Measurements from ENCODE around the gene DEDD2. TPM values are rescaled to one million over a fixed set of nuclear protein-coding genes. Genes with fewer than 3 reads are reported as not detected.

DEDD2 gene
- polyA plus RNA-seq, 1 donor from 2014 or later: 69.9 TPM

- H4K20me1 ChIP-seq (ENCODE audit: insufficient read depth): peaks cover 3% of the 10 kb centered on the region
- H3K9ac ChIP-seq (ENCODE audit: low read length): no peak overlapping the region
- H3K4me3 ChIP-seq (ENCODE audit: low read length): no peak overlapping the region
- no peak overlapping the region for H3K27ac ChIP-seq (ENCODE audit: low read length)
- no peaks in the 10 kb centered on the region for H3F3A ChIP-seq (ENCODE audit: insufficient read depth, low read length, poor library complexity, severe bottlenecking)
- H3K9me2 ChIP-seq (ENCODE audit: insufficient read depth, low read length): no peaks in the 10 kb centered on the region
- H3K79me2 ChIP-seq (replicated peaks; ENCODE audit: insufficient read depth, low read length): no peaks in the 10 kb centered on the region
- TF ChIP-seq SMC3 (conservative IDR thresholded peaks at IDR 0.05; ENCODE audit: poor library complexity) (no peak), MXI1 (conservative IDR thresholded peaks at IDR 0.05; ENCODE audit: poor library complexity, severe bottlenecking) (no peak), POLR2AphosphoS5 (IDR thresholded peaks at IDR 0.05) (no peak), REST (IDR thresholded peaks at IDR 0.05; ENCODE audit: borderline replicate concordance) (no peak), CTCF (IDR thresholded peaks at IDR 0.05; ENCODE audit: poor library complexity, severe bottlenecking) (no peak), EZH2 (IDR thresholded peaks at IDR 0.05; ENCODE audit: borderline replicate concordance, insufficient read depth, low read length, poor library complexity, severe bottlenecking) (no peak), EP300 (conservative IDR thresholded peaks at IDR 0.05; ENCODE audit: poor library complexity, severe bottlenecking) (no peak), RAD21 (conservative IDR thresholded peaks at IDR 0.05) (no peak), TAF1 (IDR thresholded peaks at IDR 0.05; ENCODE audit: low read depth) (no peak)
- H3K4me2 ChIP-seq (ENCODE audit: low read length): no peak overlapping the region
- no peaks in the 10 kb centered on the region for H3K27me3 ChIP-seq (ENCODE audit: insufficient read depth, low read depth, low read length)
- peaks cover 7% of the 10 kb centered on the region for H3K36me3 ChIP-seq (ENCODE audit: insufficient read depth, low read length)
- no peaks in the 10 kb centered on the region for H3K9me3 ChIP-seq (ENCODE audit: low read length)
- H2AFZ ChIP-seq (ENCODE audit: low read depth, low read length): no peak overlapping the region
Measured at GRCh38 chr19:42197375-42197817, 20.1 kb downstream of the DEDD2 start.

- no peak overlapping the region for H3K9ac ChIP-seq (ENCODE audit: low read length)
- H2AFZ ChIP-seq (ENCODE audit: low read depth, low read length): no peak overlapping the region
- no peaks in the 10 kb centered on the region for H3K79me2 ChIP-seq (replicated peaks; ENCODE audit: insufficient read depth, low read length)
- TF ChIP-seq RAD21 (conservative IDR thresholded peaks at IDR 0.05) (no peak), EZH2 (IDR thresholded peaks at IDR 0.05; ENCODE audit: borderline replicate concordance, insufficient read depth, low read length, poor library complexity, severe bottlenecking) (no peak), TAF1 (IDR thresholded peaks at IDR 0.05; ENCODE audit: low read depth) (no peak), MXI1 (conservative IDR thresholded peaks at IDR 0.05; ENCODE audit: poor library complexity, severe bottlenecking) (no peak), POLR2AphosphoS5 (IDR thresholded peaks at IDR 0.05) (no peak), CTCF (IDR thresholded peaks at IDR 0.05; ENCODE audit: poor library complexity, severe bottlenecking) (no peak), EP300 (conservative IDR thresholded peaks at IDR 0.05; ENCODE audit: poor library complexity, severe bottlenecking) (no peak), SMC3 (conservative IDR thresholded peaks at IDR 0.05; ENCODE audit: poor library complexity) (no peak), REST (IDR thresholded peaks at IDR 0.05; ENCODE audit: borderline replicate concordance) (no peak)
- H4K20me1 ChIP-seq (ENCODE audit: insufficient read depth): no peaks in the 10 kb centered on the region
- no peak overlapping the region for H3K27ac ChIP-seq (ENCODE audit: low read length)
- no peak overlapping the region for H3K4me3 ChIP-seq (ENCODE audit: low read length)
- no peaks in the 10 kb centered on the region for H3F3A ChIP-seq (ENCODE audit: insufficient read depth, low read length, poor library complexity, severe bottlenecking)
- H3K36me3 ChIP-seq (ENCODE audit: insufficient read depth, low read length): peaks cover 4% of the 10 kb centered on the region
- no peaks in the 10 kb centered on the region for H3K9me3 ChIP-seq (ENCODE audit: low read length)
- no peak overlapping the region for H3K4me2 ChIP-seq (ENCODE audit: low read length)
- H3K9me2 ChIP-seq (ENCODE audit: insufficient read depth, low read length): no peaks in the 10 kb centered on the region
- no peaks in the 10 kb centered on the region for H3K27me3 ChIP-seq (ENCODE audit: insufficient read depth, low read depth, low read length)
Measured at GRCh38 chr19:42196011-42197001, 21.2 kb downstream of the DEDD2 start.
